Measurements from ENCODE around the gene ALPP.
"Not testable (repeated sequence)": the region's sequence is repeated elsewhere in the genome, so short reads cannot be mapped to it uniquely, and the experiment has no call there.

ALPP gene

GRCh38 chr2:232396683-232397082 is 18.1 kb downstream of the ALPP start:
- Histone ChIP-seq H3K36me3 (ENCODE audit: control insufficient read depth, insufficient read depth, low read length) (no peaks in the 10 kb centered on the region), H3K4me1 (ENCODE audit: control insufficient read depth, insufficient read depth, low read length) (no peaks in the 10 kb centered on the region), H3K9ac (ENCODE audit: low read length) (no peak overlapping the region), H3K27me3 (ENCODE audit: control insufficient read depth, insufficient read depth, low read length) (no peaks in the 10 kb centered on the region), H3K27ac (ENCODE audit: low read depth, low read length) (no peak overlapping the region), H3K4me3 (ENCODE audit: low read length) (no peak overlapping the region)

DNA sequence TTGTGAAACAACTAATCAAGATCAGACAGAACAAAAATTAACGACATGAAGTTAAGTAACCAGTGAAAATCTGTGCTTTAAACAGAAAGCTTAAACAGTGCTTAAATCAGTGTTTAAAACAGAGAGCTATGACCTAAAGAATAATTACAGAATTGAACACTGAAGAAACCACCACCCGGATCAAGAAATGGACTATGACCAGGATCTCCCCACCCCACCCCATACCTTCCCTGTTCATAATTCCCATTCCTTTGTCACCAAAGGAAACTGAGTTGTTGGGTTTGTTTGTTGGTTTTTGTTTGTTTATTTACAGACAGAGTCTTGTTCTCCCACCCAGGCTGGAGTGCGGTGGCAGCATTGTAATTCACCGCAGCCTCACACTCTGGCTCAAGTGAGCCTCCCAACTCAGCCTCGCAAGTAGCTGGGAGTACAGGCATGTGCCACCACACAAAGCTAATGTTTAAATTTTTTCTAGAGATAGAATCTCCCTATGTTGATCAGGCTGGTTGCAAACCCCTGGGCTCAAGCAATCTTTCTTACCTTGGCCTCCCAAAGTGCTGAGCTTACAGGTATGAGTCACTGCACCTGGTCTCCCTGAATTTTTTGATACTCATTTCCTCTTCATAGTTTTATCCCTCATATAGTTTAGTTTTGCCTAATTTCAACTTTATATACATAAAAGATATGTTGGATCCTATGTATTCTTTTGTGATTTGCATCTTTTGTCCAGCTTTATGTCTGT is 19.9 kb downstream of the ALPP start:
- H3K27ac ChIP-seq (ENCODE audit: low read depth, low read length) = no peak overlapping the region
- no peak overlapping the region for H3K4me3 ChIP-seq (ENCODE audit: low read length)
- no peaks in the 10 kb centered on the region for H3K36me3 ChIP-seq (ENCODE audit: control insufficient read depth, insufficient read depth, low read length)
- no peaks in the 10 kb centered on the region for H3K4me1 ChIP-seq (ENCODE audit: control insufficient read depth, insufficient read depth, low read length)
- no peak overlapping the region for H3K9ac ChIP-seq (ENCODE audit: low read length)
- H3K27me3 ChIP-seq (ENCODE audit: control insufficient read depth, insufficient read depth, low read length) = no peaks in the 10 kb centered on the region

DNA sequence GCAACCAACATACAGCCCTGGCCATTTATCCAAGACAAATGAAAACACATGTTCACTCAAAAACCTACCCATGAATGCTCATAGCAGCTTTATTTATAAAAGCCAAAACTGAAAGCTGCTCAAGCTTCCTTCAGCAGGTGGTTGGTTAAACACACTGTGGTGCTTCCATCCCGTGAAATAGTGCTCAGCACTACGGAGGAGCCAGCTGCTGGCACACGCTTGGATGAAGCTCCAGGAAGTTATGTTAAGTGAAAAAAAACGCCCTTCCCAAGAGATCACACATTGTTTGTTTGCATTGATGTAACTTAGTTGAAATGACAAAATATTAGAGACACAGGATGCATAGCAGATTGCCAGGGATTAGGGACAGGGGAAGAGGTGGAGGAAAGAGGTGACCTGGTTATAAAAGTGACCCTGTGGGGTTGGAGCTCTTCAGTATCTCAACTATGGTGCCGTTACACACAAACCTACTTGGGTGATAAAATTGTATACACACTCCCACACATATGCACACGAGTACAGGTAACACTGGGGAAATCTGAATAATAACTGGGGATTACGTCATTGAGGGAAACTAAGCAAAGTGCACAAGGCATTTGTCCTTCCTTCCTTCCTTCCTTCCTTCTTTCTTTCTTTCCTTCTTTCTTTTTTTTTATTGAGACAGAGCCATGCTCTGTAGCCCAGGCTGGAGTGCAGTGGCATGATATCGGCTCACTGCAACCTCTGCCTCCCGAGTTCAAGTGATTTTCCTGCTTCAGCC is 21.9 kb downstream of the ALPP start:
- H3K27ac ChIP-seq (ENCODE audit: low read depth, low read length) = no peak overlapping the region
- no peak overlapping the region for H3K9ac ChIP-seq (ENCODE audit: low read length)
- no peaks in the 10 kb centered on the region for H3K4me1 ChIP-seq (ENCODE audit: control insufficient read depth, insufficient read depth, low read length)
- H3K4me3 ChIP-seq (ENCODE audit: low read length) = no peak overlapping the region
- H3K27me3 ChIP-seq (ENCODE audit: control insufficient read depth, insufficient read depth, low read length) = no peaks in the 10 kb centered on the region
- no peaks in the 10 kb centered on the region for H3K36me3 ChIP-seq (ENCODE audit: control insufficient read depth, insufficient read depth, low read length)

DNA sequence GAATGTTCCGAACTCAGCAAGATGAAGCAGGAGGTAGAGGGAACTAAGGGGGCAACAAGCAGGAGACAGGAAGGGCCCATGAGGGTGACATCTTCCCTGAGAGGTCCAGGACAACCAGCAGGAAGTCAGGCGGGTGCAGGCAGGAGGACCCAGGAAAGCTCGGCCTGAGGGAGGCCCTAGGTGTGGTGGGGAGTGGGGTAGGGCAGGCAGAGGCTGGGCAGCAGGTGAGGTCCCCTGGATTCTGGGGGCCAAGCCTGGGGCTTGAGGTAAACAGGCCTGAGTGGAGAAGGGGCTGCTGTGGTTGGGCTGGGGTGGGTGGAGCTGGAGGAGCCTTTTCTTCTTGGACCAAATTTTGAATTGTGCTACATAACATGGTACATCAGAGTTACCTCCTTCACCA is 24.0 kb downstream of the ALPP start:
- H3K27me3 ChIP-seq (ENCODE audit: control insufficient read depth, insufficient read depth, low read length) = no peaks in the 10 kb centered on the region
- no peak overlapping the region for H3K9ac ChIP-seq (ENCODE audit: low read length)
- no peak overlapping the region for H3K4me3 ChIP-seq (ENCODE audit: low read length)
- no peaks in the 10 kb centered on the region for H3K36me3 ChIP-seq (ENCODE audit: control insufficient read depth, insufficient read depth, low read length)
- H3K4me1 ChIP-seq (ENCODE audit: control insufficient read depth, insufficient read depth, low read length) = no peaks in the 10 kb centered on the region
- H3K27ac ChIP-seq (ENCODE audit: low read depth, low read length) = no peak overlapping the region

DNA sequence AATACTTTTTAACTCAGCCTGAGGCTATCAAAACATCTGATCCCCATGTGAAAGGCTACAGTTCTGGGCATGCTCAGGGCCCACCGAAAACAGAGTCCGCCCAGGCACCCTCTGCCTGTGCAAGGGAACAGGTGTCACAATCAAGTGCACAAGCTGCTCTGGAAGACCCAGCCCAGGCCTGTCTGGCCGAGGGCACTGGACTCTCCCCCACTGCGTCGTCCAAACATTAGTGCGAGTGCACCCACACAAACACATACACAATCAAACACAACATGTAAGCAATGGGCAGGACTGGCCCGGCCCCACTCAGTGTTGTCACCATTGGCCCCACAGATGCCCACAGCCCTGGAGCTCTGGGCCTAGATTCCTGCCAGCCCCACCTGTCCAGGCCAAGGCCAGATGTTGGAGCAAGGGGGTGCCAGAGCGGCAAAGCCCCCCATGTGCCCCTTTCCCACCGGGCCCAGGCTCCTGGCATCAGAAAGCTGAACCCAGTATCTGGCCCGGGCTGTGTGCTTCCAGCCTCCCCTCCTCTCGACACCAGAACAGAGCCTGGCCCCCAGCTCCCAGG is 27.5 kb downstream of the ALPP start:
- H3K4me1 ChIP-seq (ENCODE audit: control insufficient read depth, insufficient read depth, low read length) = no peaks in the 10 kb centered on the region
- H3K36me3 ChIP-seq (ENCODE audit: control insufficient read depth, insufficient read depth, low read length) = no peaks in the 10 kb centered on the region
- H3K27me3 ChIP-seq (ENCODE audit: control insufficient read depth, insufficient read depth, low read length) = no peaks in the 10 kb centered on the region
- no peak overlapping the region for H3K4me3 ChIP-seq (ENCODE audit: low read length)
- H3K27ac ChIP-seq (ENCODE audit: low read depth, low read length) = no peak overlapping the region
- H3K9ac ChIP-seq (ENCODE audit: low read length) = no peak overlapping the region

DNA sequence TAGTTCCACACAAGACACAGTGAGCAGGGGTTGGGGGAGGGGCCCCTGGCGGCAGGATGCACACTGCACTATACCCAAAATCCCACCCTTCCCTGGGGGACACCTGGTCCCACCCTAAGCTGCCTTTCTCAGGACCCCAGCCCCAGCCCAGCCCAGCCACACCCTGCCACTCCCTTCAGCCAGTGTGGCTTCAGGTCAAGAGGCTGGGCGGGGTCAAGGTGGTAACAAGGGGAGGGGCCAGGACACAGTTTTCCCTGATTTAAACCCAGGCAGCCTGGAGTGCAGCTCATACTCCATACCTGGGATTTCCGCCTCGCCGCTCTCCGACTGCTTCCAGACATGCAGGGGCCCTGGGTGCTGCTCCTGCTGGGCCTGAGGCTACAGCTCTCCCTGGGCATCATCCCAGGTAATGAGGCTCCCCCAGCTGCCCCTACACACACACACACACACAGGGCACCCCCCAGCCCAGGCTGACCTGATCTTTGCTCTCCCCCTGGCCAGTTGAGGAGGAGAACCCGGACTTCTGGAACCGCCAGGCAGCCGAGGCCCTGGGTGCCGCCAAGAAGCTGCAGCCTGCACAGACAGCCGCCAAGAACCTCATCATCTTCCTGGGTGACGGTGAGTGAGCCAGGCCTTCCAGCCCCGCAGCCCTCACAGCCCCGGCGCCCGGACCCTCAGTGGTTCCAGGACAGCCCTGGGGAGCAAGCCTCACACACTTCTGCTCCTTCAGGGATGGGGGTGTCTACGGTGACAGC is 28.2 kb downstream of the ALPP start, which contains the start of gene ALPG:
Gene ALPG, plus strand, starts transcription at position 289 of the 755 bp plus-strand sequence. Its CDS starts 51 bp downstream, at position 340.
- Histone ChIP-seq H3K9ac (ENCODE audit: low read length) (no peak within 1 kb of the TSS), H3K27ac (ENCODE audit: low read depth, low read length) (no peak within 1 kb of the TSS), H3K36me3 (ENCODE audit: control insufficient read depth, insufficient read depth, low read length) (no peaks in the 10 kb centered on the region)

GRCh38 chr2:232407428-232408150 is 29.0 kb downstream of the ALPP start:
- not testable (repeated sequence) for H3K27ac ChIP-seq (ENCODE audit: low read depth, low read length); H3K4me1 ChIP-seq (ENCODE audit: control insufficient read depth, insufficient read depth, low read length); H3K27me3 ChIP-seq (ENCODE audit: control insufficient read depth, insufficient read depth, low read length); H3K9ac ChIP-seq (ENCODE audit: low read length); H3K4me3 ChIP-seq (ENCODE audit: low read length); H3K36me3 ChIP-seq (ENCODE audit: control insufficient read depth, insufficient read depth, low read length)

More for the DNA sequence above, 28.2 kb downstream of the ALPP start, which contains the start of gene ALPG:
- no peaks in the 10 kb centered on the region for H3K27me3 ChIP-seq (ENCODE audit: control insufficient read depth, insufficient read depth, low read length)
- H3K4me1 ChIP-seq (ENCODE audit: control insufficient read depth, insufficient read depth, low read length) = no peaks in the 10 kb centered on the region
- no peak within 1 kb of the TSS for H3K4me3 ChIP-seq (ENCODE audit: low read length)

DNA sequence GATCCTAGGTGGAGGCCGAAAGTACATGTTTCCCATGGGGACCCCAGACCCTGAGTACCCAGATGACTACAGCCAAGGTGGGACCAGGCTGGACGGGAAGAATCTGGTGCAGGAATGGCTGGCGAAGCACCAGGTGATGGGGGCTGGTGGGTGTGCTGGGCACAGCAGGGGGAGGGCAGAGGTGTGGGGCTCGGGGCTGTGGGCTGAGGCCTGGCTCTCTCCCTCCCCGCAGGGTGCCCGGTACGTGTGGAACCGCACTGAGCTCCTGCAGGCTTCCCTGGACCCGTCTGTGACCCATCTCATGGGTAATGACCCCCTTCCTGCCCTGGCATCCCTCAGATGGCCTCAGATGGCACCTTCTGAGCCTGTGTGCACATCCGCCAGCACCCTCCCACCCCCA is 29.7 kb downstream of the ALPP start:
- not testable (repeated sequence) for H3K27ac ChIP-seq (ENCODE audit: low read depth, low read length); H3K36me3 ChIP-seq (ENCODE audit: control insufficient read depth, insufficient read depth, low read length); H3K4me3 ChIP-seq (ENCODE audit: low read length); H3K27me3 ChIP-seq (ENCODE audit: control insufficient read depth, insufficient read depth, low read length); H3K9ac ChIP-seq (ENCODE audit: low read length); H3K4me1 ChIP-seq (ENCODE audit: control insufficient read depth, insufficient read depth, low read length)

DNA sequence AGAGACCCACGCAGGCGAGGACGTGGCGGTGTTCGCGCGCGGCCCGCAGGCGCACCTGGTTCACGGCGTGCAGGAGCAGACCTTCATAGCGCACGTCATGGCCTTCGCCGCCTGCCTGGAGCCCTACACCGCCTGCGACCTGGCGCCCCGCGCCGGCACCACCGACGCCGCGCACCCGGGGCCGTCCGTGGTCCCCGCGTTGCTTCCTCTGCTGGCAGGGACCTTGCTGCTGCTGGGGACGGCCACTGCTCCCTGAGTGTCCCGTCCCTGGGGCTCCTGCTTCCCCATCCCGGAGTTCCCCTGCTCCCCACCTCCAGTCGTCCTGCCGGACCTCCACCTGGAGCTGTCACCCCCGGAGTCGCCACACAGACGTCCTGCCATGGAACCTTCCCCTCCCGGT is 31.1 kb downstream of the ALPP start:
- H3K4me1 ChIP-seq (ENCODE audit: control insufficient read depth, insufficient read depth, low read length); H3K27ac ChIP-seq (ENCODE audit: low read depth, low read length); H3K27me3 ChIP-seq (ENCODE audit: control insufficient read depth, insufficient read depth, low read length); H3K4me3 ChIP-seq (ENCODE audit: low read length); H3K9ac ChIP-seq (ENCODE audit: low read length); H3K36me3 ChIP-seq (ENCODE audit: control insufficient read depth, insufficient read depth, low read length): not testable (repeated sequence)

DNA sequence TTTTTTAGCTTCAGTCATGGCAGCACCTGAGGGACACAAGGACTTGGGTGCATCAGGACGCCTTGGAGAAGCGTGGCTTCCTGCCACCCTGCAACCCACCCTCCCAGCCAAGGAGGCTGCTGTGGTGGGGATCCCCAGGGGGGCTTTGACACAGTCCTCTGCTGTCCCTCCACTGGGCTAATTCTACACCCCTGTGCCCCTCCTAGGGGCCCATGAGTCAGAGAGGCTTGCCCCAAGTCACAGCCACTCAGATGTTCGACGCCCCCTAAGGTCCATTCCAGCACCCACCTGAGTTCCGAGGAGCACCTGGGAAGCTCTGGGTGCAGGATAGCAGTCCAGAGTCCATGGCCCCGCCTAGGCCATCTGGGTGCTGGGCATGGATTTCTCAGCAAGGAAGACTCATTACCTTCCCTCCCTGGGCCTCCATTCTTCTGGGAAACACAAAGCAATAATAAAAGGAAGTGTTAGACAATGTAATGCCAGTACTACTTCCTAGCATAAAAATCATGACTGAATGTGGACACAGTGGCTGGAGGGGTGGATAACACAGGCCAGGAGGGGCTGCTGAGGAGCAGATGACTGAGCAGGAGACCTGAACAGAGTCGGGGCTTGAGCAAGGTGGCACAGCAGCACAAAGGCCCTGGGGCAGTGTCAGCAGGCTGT is 31.8 kb downstream of the ALPP start:
- Histone ChIP-seq H3K9ac (ENCODE audit: low read length) (no peak overlapping the region), H3K27ac (ENCODE audit: low read depth, low read length) (no peak overlapping the region), H3K27me3 (ENCODE audit: control insufficient read depth, insufficient read depth, low read length) (no peaks in the 10 kb centered on the region), H3K4me3 (ENCODE audit: low read length) (no peak overlapping the region), H3K4me1 (ENCODE audit: control insufficient read depth, insufficient read depth, low read length) (no peaks in the 10 kb centered on the region), H3K36me3 (ENCODE audit: control insufficient read depth, insufficient read depth, low read length) (no peaks in the 10 kb centered on the region)

- H3K36me3 ChIP-seq (ENCODE audit: control insufficient read depth, insufficient read depth, low read length) = no peaks in the 10 kb centered on the region
- no peak overlapping the region for H3K4me3 ChIP-seq (ENCODE audit: low read length)
- peaks cover 3% of the 10 kb centered on the region for H3K27me3 ChIP-seq (ENCODE audit: control insufficient read depth, insufficient read depth, low read length)
- no peaks in the 10 kb centered on the region for H3K4me1 ChIP-seq (ENCODE audit: control insufficient read depth, insufficient read depth, low read length)
- H3K9ac ChIP-seq (ENCODE audit: low read length) = no peak overlapping the region
- no peak overlapping the region for H3K27ac ChIP-seq (ENCODE audit: low read depth, low read length)
These were observed 33.5 kb downstream of the ALPP start for GRCh38 chr2:232411901-232412629.

All from rectal smooth muscle tissue (tissue), 1 donor.